GM12865 (cell line): ENCODE measurements around the gene MAGI3.

Experiments used
- DNase-seq: peaks from one replicate; pipeline ENCODE4 v3.0.0; 2010; ENCODE audit warnings: low read depth
- H3K4me3 ChIP-seq: 2 replicates; pipeline ENCODE4 v1.5.1; 2011; ENCODE audit warnings: mild to moderate bottlenecking, low read depth, low read length, control low read depth
- TF ChIP-seq, protein P1 (sequence below): IDR thresholded peaks from 2 replicates; pipeline ENCODE4 v1.5.1; 2011; ENCODE audit warnings: low read length, control low read depth, low read depth, inconsistent platforms; ENCODE audit not compliant: insufficient read depth; ENCODE audit errors: missing control alignments

The MAGI3 gene

DNA sequence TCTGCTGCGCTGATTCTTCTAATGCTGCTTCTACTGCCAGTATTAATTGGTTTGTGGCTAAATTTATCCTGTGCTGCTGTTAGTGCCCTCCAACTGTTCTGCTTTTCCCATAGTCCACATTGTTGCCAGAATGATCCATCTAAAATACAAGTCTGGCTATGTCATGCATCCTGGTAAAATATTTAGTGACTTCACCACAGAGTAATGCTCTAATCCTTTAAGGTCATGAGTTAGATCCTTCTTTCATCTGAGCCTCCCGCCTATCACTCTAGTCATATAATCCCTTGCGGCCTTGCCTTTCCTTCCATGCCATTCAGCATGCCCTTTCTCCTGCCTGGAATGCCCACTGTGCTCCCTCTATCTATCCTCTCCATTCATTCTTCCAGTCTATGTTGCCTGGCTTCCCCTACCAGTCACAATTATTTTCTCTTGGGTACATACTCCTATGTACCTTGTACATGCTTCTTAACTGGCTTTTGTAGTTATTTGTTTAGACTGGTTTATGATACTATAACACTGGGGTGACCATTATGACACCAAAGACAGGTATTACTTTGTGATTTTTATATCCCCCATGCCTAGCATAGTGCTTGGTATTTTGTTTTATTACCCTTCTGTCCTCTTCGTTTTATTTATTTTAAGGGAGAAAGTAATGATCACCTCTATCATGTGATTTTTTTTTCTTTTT, 144.0 kb downstream of the MAGI3 start:
- no peak for DNase-seq
- TF ChIP-seq, protein P1, sequence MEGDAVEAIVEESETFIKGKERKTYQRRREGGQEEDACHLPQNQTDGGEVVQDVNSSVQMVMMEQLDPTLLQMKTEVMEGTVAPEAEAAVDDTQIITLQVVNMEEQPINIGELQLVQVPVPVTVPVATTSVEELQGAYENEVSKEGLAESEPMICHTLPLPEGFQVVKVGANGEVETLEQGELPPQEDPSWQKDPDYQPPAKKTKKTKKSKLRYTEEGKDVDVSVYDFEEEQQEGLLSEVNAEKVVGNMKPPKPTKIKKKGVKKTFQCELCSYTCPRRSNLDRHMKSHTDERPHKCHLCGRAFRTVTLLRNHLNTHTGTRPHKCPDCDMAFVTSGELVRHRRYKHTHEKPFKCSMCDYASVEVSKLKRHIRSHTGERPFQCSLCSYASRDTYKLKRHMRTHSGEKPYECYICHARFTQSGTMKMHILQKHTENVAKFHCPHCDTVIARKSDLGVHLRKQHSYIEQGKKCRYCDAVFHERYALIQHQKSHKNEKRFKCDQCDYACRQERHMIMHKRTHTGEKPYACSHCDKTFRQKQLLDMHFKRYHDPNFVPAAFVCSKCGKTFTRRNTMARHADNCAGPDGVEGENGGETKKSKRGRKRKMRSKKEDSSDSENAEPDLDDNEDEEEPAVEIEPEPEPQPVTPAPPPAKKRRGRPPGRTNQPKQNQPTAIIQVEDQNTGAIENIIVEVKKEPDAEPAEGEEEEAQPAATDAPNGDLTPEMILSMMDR, result no peak
- H3K4me3 ChIP-seq, result no peak overlapping the region

- TF ChIP-seq, protein P1, result no peak
- no peak overlapping the region for H3K4me3 ChIP-seq
- no peak for DNase-seq
These were observed 144.6 kb downstream of the MAGI3 start for GRCh38 chr1:113534875-113535274.

DNA sequence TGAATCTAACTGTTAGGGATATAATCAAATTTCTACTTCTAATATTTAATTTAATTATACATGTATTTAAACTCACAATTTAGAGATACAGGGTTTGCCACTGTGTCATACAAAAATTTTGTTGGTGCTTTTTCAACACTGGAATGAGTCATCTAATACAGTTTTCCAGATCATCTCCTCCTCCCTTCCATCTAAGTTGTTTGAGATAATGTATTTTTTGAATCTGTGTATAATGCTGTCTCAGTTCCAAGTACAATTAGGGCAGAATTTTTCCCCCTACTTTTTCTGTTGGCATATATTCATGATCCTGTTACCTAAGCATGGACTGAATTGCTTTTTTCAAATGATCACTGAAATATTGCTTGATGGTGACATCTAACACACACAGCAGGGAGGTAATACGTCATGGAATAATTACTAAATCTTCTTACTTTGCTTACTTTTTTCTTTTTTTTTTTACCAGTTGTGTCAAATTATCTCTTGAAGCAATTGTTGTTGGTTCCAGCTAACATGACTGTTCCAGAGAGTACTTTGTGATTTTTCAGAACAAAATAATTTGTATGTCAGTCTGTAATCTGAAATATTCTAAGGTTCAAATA, 146.0 kb downstream of the MAGI3 start:
- no peak for DNase-seq
- no peak overlapping the region for H3K4me3 ChIP-seq
- TF ChIP-seq, protein P1, result no peak

DNA sequence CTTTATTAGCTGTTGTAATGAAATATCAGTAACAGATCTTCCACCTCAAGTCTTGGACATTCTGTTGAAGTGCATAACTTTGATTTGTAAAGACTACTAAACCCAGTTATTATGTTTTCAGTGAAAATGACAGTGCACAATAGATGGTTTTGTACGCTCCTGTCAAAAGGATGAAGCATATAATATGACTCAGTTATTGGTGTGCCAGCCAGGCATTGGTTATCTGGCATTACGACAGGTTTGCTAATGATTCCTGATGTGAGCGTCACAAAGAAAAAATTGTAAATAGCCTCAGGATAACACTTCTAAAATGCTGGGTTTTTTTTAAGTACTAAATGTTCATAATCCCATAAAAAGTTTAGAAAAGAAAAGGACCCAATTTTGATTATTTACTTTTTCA, 147.9 kb downstream of the MAGI3 start:
- no peak for DNase-seq
- no peak overlapping the region for H3K4me3 ChIP-seq
- TF ChIP-seq, protein P1, result no peak

- no peak for DNase-seq
These were observed 150.0 kb downstream of the MAGI3 start for GRCh38 chr1:113540335-113540734.

DNA sequence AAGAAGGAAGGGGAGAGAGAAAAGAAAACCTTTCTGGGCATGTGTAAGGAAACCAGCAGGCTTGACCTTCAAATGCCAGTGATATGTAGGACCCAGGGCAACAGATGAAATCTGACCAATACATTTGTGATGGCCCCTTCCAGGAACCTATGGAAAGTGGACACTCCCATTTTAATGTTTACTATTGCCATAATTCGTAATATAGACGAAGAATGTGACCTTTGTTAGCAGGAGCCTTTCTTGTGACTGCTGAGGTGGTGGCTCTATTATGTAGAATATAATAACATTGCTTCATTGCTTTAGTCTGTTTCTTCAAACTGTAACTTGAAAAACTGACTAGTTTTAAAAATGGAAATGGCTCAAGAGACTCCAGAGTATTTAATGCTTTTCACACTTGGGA, 150.8 kb downstream of the MAGI3 start:
- no peak for DNase-seq
- H3K4me3 ChIP-seq, result no peak overlapping the region
- TF ChIP-seq, protein P1, result no peak

More at GRCh38 chr1:113540335-113540734, 150.0 kb downstream of the MAGI3 start:
- no peak overlapping the region for H3K4me3 ChIP-seq
- TF ChIP-seq, protein P1, result no peak

- no peak overlapping the region for H3K4me3 ChIP-seq
- TF ChIP-seq, protein P1, result no peak
- no peak for DNase-seq
These were observed 151.9 kb downstream of the MAGI3 start for GRCh38 chr1:113542221-113542701.
